Stimulated activated CD4-positive, alpha-beta T cell treated with anti-CD3 and anti-CD28 coated beads, Interleukin-4, amount 100 ng/mL, for 4 hours (primary cell): ENCODE results near the gene PAPPA.

ENCODE experiments used
- DNase-seq, 2 experiments: peaks; one replicate each; pipeline ENCODE4 v3.0.0-alpha.2; 2020

The PAPPA gene

GRCh38 chr9:116153765-116154333 is at the start of gene PAPPA:
Gene PAPPA (plus strand): TSS chr9:116153791. CDS start chr9:116154173, 382 bp downstream.
- DNase-seq = no peak

- no peak for DNase-seq
These were observed 49.4 kb upstream of the PAPPA start for GRCh38 chr9:116103976-116104820.

GRCh38 chr9:116112236-116112635 is 41.4 kb upstream of the PAPPA start:
- DNase-seq = no peak

- DNase-seq = no peak
These were observed 37.7 kb upstream of the PAPPA start for GRCh38 chr9:116115761-116116353.

- no peak for DNase-seq
These were observed 37.2 kb upstream of the PAPPA start for GRCh38 chr9:116116393-116116792.

- no peak for DNase-seq
These were observed 30.4 kb upstream of the PAPPA start for GRCh38 chr9:116123171-116123570.

- no peak for DNase-seq
These were observed 29.0 kb upstream of the PAPPA start for GRCh38 chr9:116124472-116125040.

- DNase-seq = no peak
These were observed 20.4 kb upstream of the PAPPA start for GRCh38 chr9:116133163-116133562.

GRCh38 chr9:116134975-116135374 is 18.6 kb upstream of the PAPPA start:
- no peak for DNase-seq

GRCh38 chr9:116137010-116137409 is 16.6 kb upstream of the PAPPA start:
- no peak for DNase-seq

- DNase-seq = no peak
These were observed 16.0 kb upstream of the PAPPA start for GRCh38 chr9:116137581-116137980.

GRCh38 chr9:116141864-116142561 is 11.6 kb upstream of the PAPPA start:
- no peak for DNase-seq

- no peak for DNase-seq
These were observed 10.7 kb upstream of the PAPPA start for GRCh38 chr9:116142706-116143492.

GRCh38 chr9:116144038-116144437 is 9.6 kb upstream of the PAPPA start:
- DNase-seq = no peak

GRCh38 chr9:116144555-116144954 is 9.0 kb upstream of the PAPPA start:
- DNase-seq = no peak

- DNase-seq = no peak
These were observed 8.6 kb upstream of the PAPPA start for GRCh38 chr9:116145036-116145435.

- no peak for DNase-seq
These were observed 5.8 kb upstream of the PAPPA start for GRCh38 chr9:116147821-116148220.

GRCh38 chr9:116149844-116150243 is 3.7 kb upstream of the PAPPA start:
- DNase-seq = no peak

GRCh38 chr9:116151199-116151598 is 2.4 kb upstream of the PAPPA start:
- no peak for DNase-seq

GRCh38 chr9:116151966-116152381 is 1.6 kb upstream of the PAPPA start:
- DNase-seq = no peak

- no peak for DNase-seq
These were observed 1.2 kb upstream of the PAPPA start for GRCh38 chr9:116152390-116152789.
